HG02798 (cell line): ENCODE data around the gene ATG4C.
A peak's percentile ranks its signal among the peaks of the same experiment; 100 is the strongest.
"Not testable (repeated sequence)": the region's sequence is repeated elsewhere in the genome, so short reads cannot be mapped to it uniquely, and the experiment has no call there.

Experiments used
- ATAC-seq: cut with Tn5 transposase; IDR thresholded peaks from one replicate; pipeline ENCODE4 v1.9.1; 2021; ENCODE audit warnings: mild to moderate bottlenecking; ENCODE audit not compliant: unreplicated experiment, poor library complexity

The ATG4C gene

GRCh38 chr1:62774006-62774405 is 9.9 kb upstream of the ATG4C start:
- ATAC-seq = no peak

DNA sequence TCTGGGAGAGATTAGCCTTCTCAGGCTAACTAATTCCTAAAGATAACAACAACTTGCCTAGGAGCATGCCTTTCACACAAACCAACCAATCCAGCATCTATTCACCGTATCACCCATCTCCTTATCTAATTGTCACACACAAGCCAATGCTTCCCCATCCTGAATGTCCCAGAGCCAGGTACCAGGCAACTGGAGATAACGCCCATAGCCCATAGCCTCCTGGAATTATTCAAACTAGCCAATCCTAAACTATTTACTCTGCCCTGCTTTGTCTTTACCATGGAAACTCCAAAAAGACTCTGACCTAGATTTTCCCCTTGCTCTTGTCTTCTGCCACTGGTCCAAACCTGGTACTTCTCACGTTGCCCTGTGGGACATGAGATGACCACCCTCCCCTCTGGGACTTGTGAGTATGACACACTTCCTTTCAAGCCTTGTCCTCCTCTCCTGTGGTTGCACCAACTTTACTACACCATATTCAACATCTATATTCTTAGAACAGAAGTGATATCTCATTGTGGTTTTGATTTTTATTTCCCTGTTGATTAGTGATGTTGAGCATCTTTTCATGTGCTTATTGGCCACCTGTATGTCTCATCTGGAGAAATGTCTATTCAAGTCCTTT is 8.8 kb upstream of the ATG4C start:
- ATAC-seq = no peak

DNA sequence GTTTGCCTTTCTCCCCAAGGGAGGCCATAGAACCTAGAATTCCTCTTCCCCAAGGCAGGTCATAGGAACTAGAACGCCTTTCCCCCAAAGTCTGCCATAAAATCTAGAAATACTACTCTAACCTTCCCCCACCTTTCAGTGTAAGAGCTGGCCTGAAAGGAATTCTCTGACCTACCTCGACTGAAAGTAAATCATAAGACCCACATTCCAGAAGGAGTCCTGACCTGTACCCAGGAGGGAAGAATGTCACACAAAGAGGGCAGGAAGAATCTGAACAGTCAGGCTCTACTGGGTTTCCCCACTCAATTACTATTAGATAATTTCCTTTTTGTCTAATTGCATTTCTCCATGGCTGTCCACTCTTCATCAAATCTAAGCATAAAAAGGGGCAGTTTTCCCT is 5.7 kb upstream of the ATG4C start:
- ATAC-seq = no peak

DNA sequence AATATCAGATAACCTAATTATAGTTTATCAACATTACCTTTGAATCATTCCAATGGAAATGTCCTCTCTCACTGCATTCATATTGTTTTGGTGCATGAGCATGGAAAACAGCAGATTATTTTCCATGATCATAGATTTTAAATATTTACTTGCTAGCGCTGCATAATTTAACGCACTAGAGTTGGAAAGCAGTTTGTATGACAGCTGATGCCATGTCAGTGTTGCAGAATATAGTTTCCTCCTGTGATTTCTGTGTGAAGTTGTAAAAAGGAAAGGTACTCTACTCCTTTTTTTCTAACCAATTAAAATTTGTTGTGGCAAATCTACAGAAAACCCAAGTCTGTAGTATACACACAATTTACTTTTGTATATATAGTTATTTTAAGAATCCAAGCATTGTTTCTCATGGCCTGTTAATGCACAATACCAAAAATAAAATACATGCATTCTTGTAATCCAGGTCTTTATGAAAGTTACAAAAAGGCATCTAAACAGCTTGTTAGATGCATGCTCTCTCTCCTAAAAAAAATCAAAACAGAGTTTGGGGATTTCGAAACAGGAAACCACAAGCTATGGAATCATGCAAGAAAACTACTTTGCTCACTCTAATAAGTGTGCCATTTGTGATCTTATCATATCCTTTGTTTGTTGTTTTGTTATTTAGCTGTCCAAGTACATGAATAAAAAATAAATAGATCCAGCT is 1.9 kb upstream of the ATG4C start:
- ATAC-seq = no peak

DNA sequence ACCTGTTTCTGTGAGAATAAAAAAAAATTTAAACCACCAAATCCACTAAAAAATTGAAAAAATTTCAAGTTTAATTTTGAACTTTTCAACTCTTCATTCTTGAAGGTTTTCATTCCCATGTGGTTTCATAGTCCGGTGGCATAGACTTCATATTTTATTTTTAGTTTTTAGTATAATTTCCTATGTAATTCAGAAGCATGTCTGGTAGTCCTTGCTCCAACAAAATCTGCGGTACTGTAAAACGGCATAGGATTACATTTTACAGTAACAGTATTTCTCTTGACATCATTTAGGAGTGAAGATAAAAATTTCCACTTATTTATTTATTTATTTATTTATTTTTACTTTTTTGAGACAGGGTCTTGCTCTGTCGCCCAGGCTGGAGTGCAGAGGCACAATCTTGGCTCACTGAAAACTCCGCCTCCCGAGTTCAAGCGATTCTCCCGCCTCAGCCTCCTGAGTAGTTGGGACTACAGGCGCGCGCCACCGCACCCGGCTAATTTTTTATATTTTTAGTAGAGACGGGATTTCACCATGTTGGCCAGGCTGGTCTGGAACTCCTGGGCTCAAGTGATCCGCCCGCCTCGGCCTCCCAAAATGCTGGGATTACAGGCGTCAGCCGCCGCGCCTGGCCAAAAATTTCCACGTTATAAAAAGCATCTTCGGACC is 1.3 kb upstream of the ATG4C start:
- ATAC-seq = not testable (repeated sequence)

DNA sequence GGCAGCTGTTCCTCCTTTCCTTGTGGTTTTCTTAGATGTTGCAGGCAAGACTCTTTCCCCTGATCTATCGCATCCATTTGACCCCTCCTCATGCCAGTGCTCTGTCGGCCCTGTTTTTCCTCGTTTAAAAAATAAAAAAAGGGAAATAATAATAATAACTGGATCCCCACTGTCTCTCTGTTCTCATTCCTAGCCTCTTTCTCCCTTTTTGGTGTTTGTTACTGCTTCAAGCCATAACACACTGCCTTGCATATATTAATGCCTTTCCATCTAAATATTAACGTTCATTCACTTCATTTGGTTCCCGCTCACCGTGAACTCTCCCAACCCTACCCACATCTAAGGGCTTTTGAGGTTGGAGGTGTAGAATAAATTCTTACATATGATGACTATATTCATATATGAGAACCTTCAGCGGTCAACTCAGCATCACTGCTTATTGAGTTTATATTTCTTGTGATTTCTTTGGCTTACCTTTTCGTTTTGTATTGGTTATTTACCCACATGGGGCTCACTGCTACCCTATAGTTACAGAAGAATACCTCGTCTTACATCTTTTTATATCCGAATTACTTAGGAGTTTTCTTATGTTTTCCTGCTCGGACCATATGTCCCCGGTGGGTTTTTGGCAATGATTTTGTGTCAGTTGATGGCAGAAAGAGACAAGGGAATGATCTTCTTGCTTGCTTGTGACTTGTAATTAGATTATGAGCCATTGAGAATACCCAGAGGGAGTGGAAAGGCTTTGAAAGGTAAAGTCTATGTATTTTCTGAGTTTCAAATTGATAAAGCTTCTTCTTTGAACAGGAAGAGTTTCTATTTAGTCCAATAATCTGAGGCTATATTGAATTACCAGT is 805 bp downstream of the ATG4C start:
- ATAC-seq = peak; percentile 12

DNA sequence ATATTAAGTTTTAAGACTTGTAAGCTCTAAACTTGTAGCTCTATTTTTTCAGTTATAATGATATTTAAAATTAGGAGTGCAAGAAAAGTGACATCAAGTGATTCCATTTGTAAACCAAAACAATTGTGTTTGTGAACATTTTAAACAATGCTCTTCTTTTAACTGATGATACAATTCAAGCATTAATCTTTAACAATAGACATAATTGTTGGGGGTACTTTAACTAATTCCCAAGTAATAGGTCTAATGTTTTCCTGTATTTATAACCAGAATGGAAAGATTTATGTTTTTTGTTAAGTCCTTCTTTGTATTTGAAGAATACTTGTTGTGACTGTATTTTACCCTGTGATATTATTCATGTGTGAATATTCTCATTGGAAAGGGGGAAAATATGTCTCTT is 6.8 kb downstream of the ATG4C start:
- no peak for ATAC-seq

DNA sequence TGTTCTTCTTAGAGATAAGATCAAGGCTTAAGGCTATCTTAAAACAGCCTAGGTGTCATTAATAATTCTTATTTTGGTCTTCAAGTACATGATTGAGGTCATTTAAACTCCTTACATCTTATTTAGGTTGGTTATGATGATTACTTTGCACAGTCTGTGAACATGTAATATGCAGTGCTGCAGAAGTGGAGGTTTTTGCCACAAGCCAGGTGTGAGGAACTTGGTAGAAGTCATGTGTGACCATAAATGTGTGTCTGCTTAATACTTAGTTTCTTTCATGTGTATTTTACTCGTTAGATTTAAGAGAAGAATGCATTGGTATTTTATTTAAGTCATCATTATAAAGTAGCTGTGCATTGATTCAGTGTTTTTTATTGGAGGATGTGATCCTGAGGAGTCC is 10.1 kb downstream of the ATG4C start:
- no peak for ATAC-seq

- no peak for ATAC-seq
These were observed 12.3 kb downstream of the ATG4C start for GRCh38 chr1:62796221-62796620.

DNA sequence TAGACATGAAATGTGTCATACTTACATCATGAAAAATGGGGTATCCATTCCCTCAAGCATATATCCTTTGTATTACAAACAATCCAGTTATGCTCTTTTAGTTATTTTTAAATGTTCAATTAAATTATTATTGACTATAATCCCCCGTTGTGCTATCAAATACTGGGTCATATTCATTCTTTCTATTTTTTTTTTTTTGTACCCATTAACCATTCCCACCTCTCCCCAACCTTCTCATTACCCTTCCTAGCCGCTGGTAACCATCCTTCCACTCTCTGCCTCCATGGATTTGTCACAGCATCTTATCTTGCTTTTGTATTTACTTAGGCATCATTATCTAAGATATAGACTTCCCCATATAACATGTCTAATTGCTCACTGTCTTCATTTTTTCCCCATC is 15.8 kb downstream of the ATG4C start:
- no peak for ATAC-seq

GRCh38 chr1:62800281-62800680 is 16.3 kb downstream of the ATG4C start:
- peak; percentile 41 for ATAC-seq

DNA sequence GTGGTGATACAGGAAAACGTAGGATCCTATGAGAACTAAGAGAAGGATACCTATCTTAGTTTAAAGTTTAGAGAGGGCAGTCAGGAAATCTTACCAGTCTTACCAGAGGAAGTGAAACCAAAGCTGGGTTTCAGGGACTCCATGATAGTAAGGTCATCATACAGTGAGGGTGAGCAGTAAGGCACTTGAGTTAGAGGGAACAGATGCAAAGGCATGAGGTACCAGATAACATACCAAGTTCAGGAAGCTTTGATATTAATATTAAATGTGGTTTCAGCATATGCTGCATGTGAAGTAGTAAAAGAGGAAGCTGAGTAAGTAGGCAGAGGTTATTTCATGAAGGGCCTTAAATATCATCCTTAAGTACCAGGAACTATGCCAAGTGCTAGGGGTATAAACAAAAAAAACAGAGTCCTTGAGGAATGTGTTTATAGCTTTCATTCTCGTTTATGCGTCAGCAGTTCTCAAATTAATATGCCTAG is 16.9 kb downstream of the ATG4C start:
- ATAC-seq = peak; percentile 100

- ATAC-seq = peak; percentile 57
These were observed 25.9 kb downstream of the ATG4C start for GRCh38 chr1:62809788-62810187.

DNA sequence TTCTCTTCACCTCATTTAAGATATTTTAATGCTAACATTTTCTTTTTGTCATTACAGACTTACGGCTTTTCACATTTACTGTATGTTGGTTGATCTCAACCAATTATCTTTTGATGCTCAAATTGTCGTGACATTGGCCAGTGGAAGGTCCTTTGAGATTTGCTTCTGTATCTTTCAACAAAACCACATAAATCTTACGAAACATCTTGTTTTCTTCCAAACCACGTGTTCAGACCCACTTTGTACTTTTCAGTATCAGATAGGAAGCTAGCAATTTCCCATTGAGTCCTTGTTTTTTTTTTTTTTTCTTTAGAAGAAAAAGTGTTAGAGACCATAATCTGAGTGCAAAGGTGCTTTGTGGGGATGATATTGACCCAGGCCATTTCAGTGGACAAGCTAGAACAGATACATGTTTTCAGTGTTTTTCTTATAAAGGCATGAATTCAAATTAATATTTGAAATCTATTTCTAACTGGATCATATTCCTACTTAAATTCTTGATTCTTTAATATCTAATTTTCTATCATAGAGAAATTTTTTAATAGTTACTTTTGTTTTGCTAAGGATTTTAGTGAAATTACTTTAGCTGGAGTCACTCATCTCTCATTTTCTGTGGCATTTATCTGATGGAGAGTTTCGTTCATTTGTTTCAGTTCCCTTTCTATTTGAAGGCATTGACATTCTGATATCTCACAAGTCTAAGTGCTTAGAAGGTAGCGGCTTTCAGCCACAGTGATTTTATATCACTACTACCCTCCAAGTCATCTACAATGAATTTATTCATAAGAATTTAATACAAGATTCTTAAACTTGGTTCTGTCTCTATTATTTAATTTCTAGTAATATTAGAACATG is 26.7 kb downstream of the ATG4C start:
- peak; percentile 93 for ATAC-seq

DNA sequence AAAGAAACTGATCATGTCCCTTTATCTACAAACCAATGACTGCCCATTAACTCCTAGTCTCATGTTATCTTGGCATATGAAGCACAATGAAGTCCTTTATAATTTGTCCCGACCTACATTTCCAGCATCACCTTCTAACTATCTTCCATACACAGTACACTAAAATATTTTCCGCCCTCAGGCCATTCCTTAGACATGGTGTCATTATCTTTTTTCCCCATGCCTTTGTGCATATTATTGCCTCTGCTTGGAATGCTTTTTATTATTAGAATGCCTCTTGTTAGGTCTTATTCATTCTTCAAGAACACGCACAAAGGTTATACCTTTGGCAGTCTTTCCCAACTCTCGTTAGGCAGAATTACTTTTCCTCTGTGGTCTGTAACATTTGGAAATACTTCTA is 39.6 kb downstream of the ATG4C start:
- ATAC-seq = no peak

- ATAC-seq = no peak
These were observed 43.0 kb downstream of the ATG4C start for GRCh38 chr1:62826901-62827300.

DNA sequence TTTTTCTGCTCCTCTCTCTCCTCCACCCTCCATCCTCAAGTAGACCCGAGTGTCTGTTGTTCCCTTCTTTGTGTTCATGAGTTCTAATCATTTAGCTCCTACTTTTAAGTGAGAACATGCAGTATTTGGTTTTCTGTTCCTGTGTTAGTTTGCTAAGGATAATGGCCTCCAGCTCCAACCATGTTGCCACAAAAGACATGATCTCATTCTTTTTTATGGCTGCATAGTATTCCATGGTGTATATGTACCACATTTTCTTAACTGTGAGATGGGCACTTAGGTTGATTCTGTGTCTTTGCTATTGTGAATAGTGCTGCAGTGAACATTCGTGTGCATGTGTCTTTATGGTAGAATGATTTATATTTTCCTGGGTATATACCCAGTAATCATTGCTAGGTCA is 43.9 kb downstream of the ATG4C start:
- ATAC-seq = not testable (repeated sequence)

DNA sequence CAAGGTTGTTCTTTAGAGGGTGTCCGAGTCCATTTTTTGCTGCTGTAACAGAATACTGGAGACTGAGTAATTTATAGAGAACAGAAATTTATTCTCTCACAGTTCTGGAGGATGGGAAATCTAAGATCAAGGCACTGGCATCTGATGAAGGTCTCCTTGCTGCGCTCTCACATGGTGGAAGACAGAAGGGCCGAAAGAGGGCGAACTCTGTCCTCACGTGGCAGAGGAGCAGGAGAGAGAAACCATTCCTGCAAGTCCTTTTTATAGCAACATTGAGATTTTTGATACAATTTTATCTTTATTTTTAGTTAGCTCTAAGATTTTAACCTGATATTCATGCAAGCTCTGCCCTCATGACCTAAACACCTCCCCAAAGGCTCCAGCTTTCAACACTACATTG is 48.3 kb downstream of the ATG4C start:
- no peak for ATAC-seq

DNA sequence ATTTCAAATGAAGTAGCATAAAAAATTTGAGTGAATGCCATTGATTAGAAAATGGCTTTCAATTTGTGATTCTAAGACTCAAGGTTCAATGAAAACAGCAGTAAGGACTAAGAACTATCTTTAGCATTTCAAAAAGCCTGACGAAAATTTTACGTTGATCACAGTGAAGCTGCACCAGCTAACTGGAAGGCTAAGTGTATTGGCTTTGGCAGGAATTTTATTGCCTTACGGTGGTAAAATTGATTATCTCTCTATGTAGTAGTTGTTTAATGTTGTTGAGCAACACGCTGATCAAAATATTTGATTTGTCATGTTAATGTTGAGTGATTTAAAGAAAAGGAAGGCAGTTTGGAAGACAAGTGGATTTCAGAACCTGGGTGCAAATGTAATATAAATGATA is 49.6 kb downstream of the ATG4C start:
- ATAC-seq = no peak
